GM19438 (cell line): Measurements from ENCODE around the gene CFAP300.

Experiments used
- ATAC-seq: cut with Tn5 transposase; IDR thresholded peaks from one replicate; pipeline ENCODE4 v1.9.1; 2021; ENCODE audit warnings: low read depth; ENCODE audit not compliant: unreplicated experiment

The CFAP300 gene

GRCh38 chr11:102071497-102072472 is 24.5 kb downstream of the CFAP300 start:
- ATAC-seq = no peak

- no peak for ATAC-seq
Measured at GRCh38 chr11:102073253-102073652, 26.0 kb downstream of the CFAP300 start.

GRCh38 chr11:102079625-102080024 is 32.4 kb downstream of the CFAP300 start:
- ATAC-seq = no peak

- ATAC-seq = no peak
Measured at GRCh38 chr11:102081313-102081712, 34.1 kb downstream of the CFAP300 start.

- ATAC-seq = no peak
Measured at GRCh38 chr11:102085864-102086551, 38.8 kb downstream of the CFAP300 start.

- no peak for ATAC-seq
Measured at GRCh38 chr11:102097186-102097585, 49.9 kb downstream of the CFAP300 start.

GRCh38 chr11:102099755-102100154 is 52.5 kb downstream of the CFAP300 start:
- no peak for ATAC-seq

- ATAC-seq = no peak
Measured at GRCh38 chr11:102108734-102109440, 61.6 kb downstream of the CFAP300 start.

- ATAC-seq = peak; percentile 84
Measured at GRCh38 chr11:102109896-102110760, 62.9 kb downstream of the CFAP300 start, which contains the start of gene YAP1. Gene YAP1, plus strand, starts transcription at chr11:102110447. Its CDS starts 402 bp downstream, at chr11:102110849.

- peak; percentile 20 for ATAC-seq
Measured at GRCh38 chr11:102110761-102111010, 63.4 kb downstream of the CFAP300 start.

- no peak for ATAC-seq
Measured at GRCh38 chr11:102111011-102111786, 64.0 kb downstream of the CFAP300 start.

- ATAC-seq = no peak
Measured at GRCh38 chr11:102111787-102112508, 64.7 kb downstream of the CFAP300 start.

GRCh38 chr11:102112509-102112821 is 65.2 kb downstream of the CFAP300 start:
- ATAC-seq = no peak

GRCh38 chr11:102114032-102114431 is 66.8 kb downstream of the CFAP300 start:
- no peak for ATAC-seq

- ATAC-seq = no peak
Measured at GRCh38 chr11:102115557-102115956, 68.3 kb downstream of the CFAP300 start.

- no peak for ATAC-seq
Measured at GRCh38 chr11:102116453-102117205, 69.4 kb downstream of the CFAP300 start.

GRCh38 chr11:102117472-102118113 is 70.4 kb downstream of the CFAP300 start:
- no peak for ATAC-seq

GRCh38 chr11:102118937-102119336 is 71.7 kb downstream of the CFAP300 start:
- ATAC-seq = no peak
